GM12878 (cell line): ENCODE results near the gene PLCB4. TPM values are rescaled to one million over a fixed set of nuclear protein-coding genes. Genes with fewer than 3 reads are reported as not detected.

Source experiments
- ATAC-seq: fragments of 200-7000 bp; cut with Tn5 transposase; 3 replicates; pipeline ENCODE4 v1.9.1; 2020; ENCODE audit warnings: mild to moderate bottlenecking, moderate library complexity
- BruUV-seq: library from RNA; stranded (reverse); fragments of 400-500 nt; replicated peaks from 2 replicates; lab custom pipeline; 2021; lab: Mats Ljungman, UMichigan
- CTCF ChIA-PET: fragments of 300-600 bp; sonication (Branson Sonifier 250); formaldehyde crosslinking; extraction: SDS; loops from one replicate; lab custom pipeline; 2021; ENCODE audit warnings: inconsistent platforms; lab: Yijun Ruan, JAX
- POLR2A ChIA-PET: fragments of 350-600 bp; formaldehyde crosslinking; extraction: SDS; loops from one replicate; lab custom pipeline; 2021; ENCODE audit warnings: inconsistent platforms; lab: Charles Lee
- RAD21 ChIA-PET: fragments of 300-600 bp; sonication (Branson Sonifier 250); formaldehyde crosslinking; loops from one replicate; lab custom pipeline; 2023; ENCODE audit warnings: antibody characterized with exemption; ENCODE audit not compliant: unreplicated experiment; lab: Charles Lee
- SMC1A ChIA-PET: fragments of 300-600 bp; sonication (Branson Sonifier 250); formaldehyde crosslinking; loops from one replicate; lab custom pipeline; 2023; ENCODE audit not compliant: unreplicated experiment, uncharacterized antibody; lab: Charles Lee
- DNase-seq: peaks from one replicate; pipeline ENCODE4 v3.0.0-alpha.2; 2011; ENCODE audit warnings: low read depth, low spot score
- FAIRE-seq: peaks from 3 replicates; lab custom pipeline; 2011; peaks lifted over from hg19 to GRCh38; lab: Jason Lieb, UNC
- H2AFZ ChIP-seq: 2 replicates; pipeline ENCODE4 v1.6.0; 2011; ENCODE audit warnings: low read depth, low read length, control low read depth; ENCODE audit not compliant: control insufficient read depth
- H3K27ac ChIP-seq: 2 replicates; pipeline ENCODE4 v1.5.1; 2011; ENCODE audit warnings: control low read depth; ENCODE audit not compliant: control insufficient read depth, insufficient read depth
- H3K27me3 ChIP-seq, 2 experiments: replicated peaks in 1 of 2; 2 replicates each; pipeline versions ENCODE4 v1.6.0 to v1.6.1; 2011; ENCODE audit warnings: low read length in 1 of 2; ENCODE audit not compliant: control insufficient read depth in 2 of 2, insufficient read depth in 2 of 2
- H3K36me3 ChIP-seq, 2 experiments: 2 replicates each; pipeline ENCODE4 v1.5.1; 2011; ENCODE audit warnings: low read length in 1 of 2; ENCODE audit not compliant: control insufficient read depth in 2 of 2, insufficient read depth in 2 of 2
- H3K4me1 ChIP-seq: 2 replicates; pipeline ENCODE4 v1.6.1; 2011; ENCODE audit warnings: mild to moderate bottlenecking, low read length, moderate library complexity, mixed read lengths; ENCODE audit not compliant: control insufficient read depth, insufficient read depth
- H3K4me2 ChIP-seq: 2 replicates; pipeline ENCODE4 v1.6.0; 2011; ENCODE audit warnings: control low read depth; ENCODE audit not compliant: control insufficient read depth, insufficient read depth
- H3K4me3 ChIP-seq: fragments of 200-600 bp; sonication (generic); 2 replicates; pipeline ENCODE4 v1.5.1; 2016
- H3K79me2 ChIP-seq: 2 replicates; pipeline ENCODE4 v1.6.0; 2011; ENCODE audit warnings: low read length; ENCODE audit not compliant: control insufficient read depth, insufficient read depth
- H3K9ac ChIP-seq: 2 replicates; pipeline ENCODE4 v1.8.0; 2011; ENCODE audit warnings: low read length, control low read depth, mixed read lengths; ENCODE audit not compliant: control insufficient read depth, insufficient read depth
- H3K9me3 ChIP-seq: replicated peaks from 3 replicates; pipeline ENCODE4 v1.5.1; 2011; ENCODE audit warnings: mild to moderate bottlenecking, low read length; ENCODE audit not compliant: control insufficient read depth, insufficient read depth
- H4K20me1 ChIP-seq: 2 replicates; pipeline ENCODE4 v1.6.0; 2011; ENCODE audit not compliant: control insufficient read depth, insufficient read depth
- CEBPZ ChIP-seq: fragments of 150-350 bp; IDR thresholded peaks from 2 replicates; pipeline ENCODE4 v1.6.1; 2016; ENCODE audit warnings: low read depth, low read length
- DPF2 ChIP-seq: fragments of 450-650 bp; IDR thresholded peaks from 2 replicates; pipeline ENCODE4 v1.6.1; 2017; ENCODE audit warnings: mild to moderate bottlenecking
- HDAC6 ChIP-seq: fragments of 200-600 bp; sonication (generic); IDR thresholded peaks from one replicate; pipeline ENCODE4 v1.8.0; 2017; ENCODE audit warnings: antibody characterized with exemption; ENCODE audit not compliant: unreplicated experiment
- PAX5 ChIP-seq: IDR thresholded peaks from 2 replicates; pipeline ENCODE4 v1.6.1; 2011; ENCODE audit warnings: low read depth, low read length, borderline replicate concordance
- PML ChIP-seq: IDR thresholded peaks from 2 replicates; pipeline ENCODE4 v1.6.1; 2012; ENCODE audit warnings: low read length, inconsistent platforms
- POLR2A ChIP-seq: IDR thresholded peaks from 2 replicates; pipeline ENCODE4 v1.6.1; 2011; ENCODE audit warnings: low read depth, mild to moderate bottlenecking, low read length
- RAD21 ChIP-seq: IDR thresholded peaks from 2 replicates; pipeline ENCODE4 v1.6.1; 2011; ENCODE audit warnings: mild to moderate bottlenecking, low read depth, low read length, moderate library complexity; ENCODE audit not compliant: insufficient read depth
- ZSCAN29 ChIP-seq: fragments of 450-650 bp; IDR thresholded peaks from 2 replicates; pipeline ENCODE4 v1.6.1; 2017; ENCODE audit warnings: mild to moderate bottlenecking, moderate library complexity
- WGBS: methylation state at CpG from one replicate; pipeline ENCODE4 v1.1.6; 2016; ENCODE audit warnings: low lambda C conversion rate; ENCODE audit not compliant: insufficient replicate concordance, insufficient coverage; ENCODE audit errors: missing lambda C conversion rate; 5-methylcytosine and 5-hydroxymethylcytosine counted together
- in situ Hi-C: fragments of 300-500 bp; cut with MboI; formaldehyde crosslinking; loops from 9 replicates; pipeline ENCODE4 v1.14.3; 2018; ENCODE audit warnings: mixed read lengths
- intact Hi-C: fragments of 100-400 bp; cut with micrococcal nuclease; formaldehyde crosslinking; loops from one replicate; pipeline ENCODE4 v1.14.2; 2022; ENCODE audit not compliant: unreplicated experiment
- polyA plus RNA-seq, 11 experiments: library from polyadenylated mRNA; depleted of rRNA in 4 of 11; unstranded in 6 of 11; stranded (reverse) in 5 of 11; fragments of >200 nt; fragmentation: Nextera tagmentation in 4 of 11; fragmentation: Illumina TruSeq in 1 of 11; extraction: Ambion mirVana in 4 of 11; extraction: Trizol in 1 of 11; gene quantifications; 1 replicate in 1 of 11; 2 replicates in 10 of 11; pipeline versions ENCODE4 v1.2.1 to v1.2.3, GENCODE V29; 2011 to 2016; ENCODE audit warnings: inconsistent platforms in 2 of 11, missing spikeins in 2 of 11, low read depth in 1 of 11
- total RNA-seq, 4 experiments: library from RNA; depleted of rRNA in 3 of 4; stranded (reverse); fragments of >200 nt in 3 of 4; fragmentation: Illumina TruSeq in 1 of 4; extraction: Trizol in 1 of 4; gene quantifications; 2 replicates each; pipeline versions ENCODE4 v1.2.1 to v1.2.3, GENCODE V29; 2013 to 2021

Gene PLCB4
- total and polyA plus RNA-seq, 10 of the 15 experiments (the other 5 are each of a cell fraction or from before 2014, with no cell fraction given), result not detected

GRCh38 chr20:9076440-9076839 is 7.6 kb downstream of the PLCB4 start:
- FAIRE-seq (no peak), DNase-seq (no peak), ATAC-seq (no peak)
- no peaks in the 10 kb centered on the region for H3K36me3 ChIP-seq
- no peak overlapping the region for H3K4me2 ChIP-seq
- no peaks in the 10 kb centered on the region for H4K20me1 ChIP-seq
- TF ChIP-seq CEBPZ (no peak), POLR2A (no peak), PML (no peak), PAX5 (no peak), ZSCAN29 (no peak), RAD21 (no peak), HDAC6 (no peak), DPF2 (no peak)
- no peaks in the 10 kb centered on the region for H3K27me3 ChIP-seq
- RAD21 ChIA-PET, result no interaction called here
- no peaks in the 10 kb centered on the region for H3K79me2 ChIP-seq
- 0% methylated on average over 2 of the region's 2 CpGs for WGBS
- no peak overlapping the region for H3K9ac ChIP-seq
- BruUV-seq, result no TSS peak
- no peak overlapping the region for H3K27ac ChIP-seq
- SMC1A ChIA-PET, result no interaction called here
- POLR2A ChIA-PET, result interaction anchor here (0.6 kb wide), 1 partner anchor 1745 kb away, joined by 3 read pairs; no protein-coding TSS in a partner anchor
- CTCF ChIA-PET, result no interaction called here
- in situ Hi-C loops (no loop called here), intact Hi-C loops (no loop called here)
- H3K4me1 ChIP-seq, result no peaks in the 10 kb centered on the region
- no peaks in the 10 kb centered on the region for H3K9me3 ChIP-seq
- no peak overlapping the region for H3K4me3 ChIP-seq
- no peak overlapping the region for H2AFZ ChIP-seq
